HTERT RPE-1 (cell line): ENCODE measurements around the gene ANKS6.
"Not testable (repeated sequence)": the region's sequence is repeated elsewhere in the genome, so short reads cannot be mapped to it uniquely, and the experiment has no call there.

ENCODE experiments used
- in situ Hi-C: fragments of 300-500 bp; cut with MboI; formaldehyde crosslinking; loops from 4 replicates; pipeline ENCODE4 v1.14.3; 2020; ENCODE audit warnings: low sequenced_read_pairs

ANKS6 gene

DNA sequence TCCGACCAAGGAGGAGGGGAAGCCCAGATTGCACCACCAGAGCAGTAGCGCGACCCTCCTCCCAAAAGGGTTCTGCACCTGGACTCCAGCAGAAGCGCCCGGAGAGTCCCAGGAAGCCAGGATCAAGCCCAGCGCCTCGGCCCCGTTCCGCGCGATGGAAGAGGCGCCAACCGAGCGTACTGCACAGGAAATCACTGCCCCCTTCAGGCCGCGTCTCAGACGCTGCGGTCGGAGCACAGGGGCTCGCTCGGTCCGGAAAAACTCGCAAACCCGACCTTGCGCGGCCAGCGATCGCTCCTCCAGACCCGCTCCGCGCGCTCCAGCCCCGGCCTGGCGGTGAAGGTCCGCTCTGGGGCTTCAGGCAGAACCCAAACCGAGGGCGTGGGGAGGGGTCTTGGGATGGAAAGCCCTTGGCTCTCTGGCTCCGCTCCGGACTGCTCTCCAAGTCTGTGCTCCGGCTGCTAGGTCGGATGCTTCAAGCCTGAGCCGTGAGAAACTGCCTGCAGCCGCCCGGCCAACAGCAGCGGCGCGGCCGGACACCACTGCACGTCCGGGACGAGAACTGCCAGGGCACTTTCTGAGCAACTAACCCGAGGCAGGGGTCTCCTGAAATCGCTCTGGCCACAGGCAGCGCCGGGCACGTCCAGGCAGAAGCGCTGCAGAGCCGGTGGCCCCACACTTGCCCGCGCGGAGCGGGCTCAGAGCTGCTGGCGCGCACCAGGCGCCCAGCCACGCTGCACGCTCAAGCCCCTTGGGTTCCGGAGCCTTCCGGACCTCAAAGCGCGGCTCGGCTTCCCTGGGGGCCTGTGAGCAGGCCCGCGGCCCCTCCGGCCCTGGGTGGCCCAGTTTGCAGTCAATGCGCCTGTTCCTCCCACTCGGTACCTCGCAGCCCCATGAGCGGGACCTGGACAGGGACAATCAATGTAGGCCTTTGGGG lies 88.9 kb downstream of the ANKS6 start:
- in situ Hi-C loops: no loop called here

DNA sequence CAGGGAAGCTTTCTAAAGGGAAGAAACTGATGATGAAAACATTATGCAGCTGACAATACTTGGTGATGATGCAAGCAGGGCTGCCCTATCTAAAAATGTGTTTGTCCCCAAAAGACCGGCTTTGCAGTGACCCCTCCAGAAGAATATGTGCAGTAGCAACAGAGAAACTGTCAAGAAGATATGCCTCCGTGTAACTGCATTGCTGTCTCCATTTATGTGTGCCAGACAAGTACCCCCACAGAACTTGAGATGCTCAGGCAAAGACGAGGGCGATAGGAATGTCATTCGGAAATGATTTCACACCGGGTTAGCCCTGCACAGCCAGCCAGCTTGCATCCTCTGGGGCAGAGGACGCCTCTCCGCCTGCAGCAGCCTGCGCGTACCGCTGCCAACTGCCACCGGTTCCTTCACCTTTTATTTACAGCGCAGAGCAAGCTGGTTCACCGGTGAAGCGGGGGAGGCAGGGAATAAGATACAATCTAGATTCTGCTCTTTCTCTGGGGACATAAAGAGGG lies 89.6 kb downstream of the ANKS6 start:
- in situ Hi-C loops: no loop called here

DNA sequence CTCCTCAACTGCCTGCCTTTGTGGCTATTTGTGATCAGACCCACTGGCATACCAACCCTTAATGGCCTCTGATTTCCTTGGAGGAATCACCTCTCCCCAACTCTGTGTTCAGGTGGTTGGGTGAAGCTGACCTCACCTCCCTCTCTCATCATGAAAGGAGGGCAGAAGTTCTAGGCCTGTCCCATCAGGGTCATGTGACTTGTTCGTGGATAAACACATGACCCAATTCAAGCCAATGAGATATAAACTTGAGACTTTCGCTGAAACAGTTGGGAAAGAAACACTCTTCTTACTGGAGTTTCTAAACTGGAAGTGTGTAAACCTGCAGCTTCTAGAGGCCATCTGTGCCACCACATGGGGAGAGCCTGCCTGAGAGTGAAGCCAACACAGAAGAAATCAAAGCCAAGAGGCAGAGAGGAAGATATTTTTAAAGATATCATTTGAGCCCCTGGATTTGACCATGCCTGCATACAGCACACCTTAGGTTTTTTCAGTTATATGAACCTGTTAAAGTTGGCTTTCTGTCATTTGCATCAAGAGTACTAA lies 93.4 kb downstream of the ANKS6 start:
- in situ Hi-C loops: no loop called here

DNA sequence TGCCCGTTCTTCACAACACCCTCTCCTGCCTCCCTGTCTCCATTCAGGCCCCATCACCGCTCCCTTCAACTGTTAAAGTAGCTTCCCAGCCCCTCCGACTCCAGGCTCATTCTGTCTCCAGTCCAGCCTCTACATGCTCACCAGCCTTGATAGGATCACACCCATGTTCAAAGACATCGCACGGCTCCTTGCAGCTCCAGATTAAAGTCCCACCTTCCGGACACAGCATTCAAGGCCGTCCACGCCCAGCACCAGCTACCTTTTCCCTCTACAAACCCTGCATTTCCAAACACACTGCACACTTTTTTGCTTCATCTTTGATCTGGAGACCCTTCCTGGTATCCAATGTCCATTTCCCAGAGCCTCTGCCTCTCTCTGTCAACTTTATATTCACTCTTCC lies 94.0 kb downstream of the ANKS6 start:
- in situ Hi-C loops: no loop called here

DNA sequence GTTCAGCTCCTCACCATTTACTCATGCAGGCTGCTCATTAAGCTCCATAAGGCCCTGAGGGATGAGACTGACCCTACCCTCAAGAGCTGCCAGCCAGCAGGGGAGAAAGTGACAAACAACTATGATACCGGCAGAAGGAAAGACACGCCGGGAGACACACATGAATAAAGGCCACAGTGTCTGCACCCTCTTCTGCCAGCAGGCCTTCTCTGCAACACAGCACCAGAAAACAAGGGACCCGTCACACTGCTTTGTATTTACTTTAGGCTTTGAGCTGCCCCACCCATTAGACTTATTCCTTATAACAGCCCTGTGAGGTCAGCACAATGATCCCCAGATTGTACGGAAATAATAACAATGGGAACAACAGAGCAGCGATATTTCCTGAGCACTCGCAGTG lies 94.8 kb downstream of the ANKS6 start:
- in situ Hi-C loops: no loop called here

DNA sequence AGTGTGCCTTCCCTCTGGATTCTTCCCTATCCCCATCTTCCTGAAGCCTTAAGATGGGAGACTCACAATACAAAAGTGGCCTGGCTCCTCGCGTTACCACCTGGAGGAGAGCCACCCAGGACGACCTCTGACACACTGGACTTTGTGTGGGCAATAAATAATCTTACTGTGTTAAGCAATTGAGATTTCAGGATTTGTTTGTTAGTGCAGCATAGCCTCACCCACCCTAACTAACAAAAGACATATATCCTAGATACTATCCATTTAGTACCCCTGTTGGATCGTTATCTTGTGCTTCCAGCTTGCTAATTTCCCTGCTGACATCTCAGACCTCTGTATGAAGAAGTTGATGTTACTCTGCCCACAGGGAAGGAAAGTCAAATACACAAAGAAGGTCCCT lies 95.6 kb downstream of the ANKS6 start:
- in situ Hi-C loops: no loop called here

DNA sequence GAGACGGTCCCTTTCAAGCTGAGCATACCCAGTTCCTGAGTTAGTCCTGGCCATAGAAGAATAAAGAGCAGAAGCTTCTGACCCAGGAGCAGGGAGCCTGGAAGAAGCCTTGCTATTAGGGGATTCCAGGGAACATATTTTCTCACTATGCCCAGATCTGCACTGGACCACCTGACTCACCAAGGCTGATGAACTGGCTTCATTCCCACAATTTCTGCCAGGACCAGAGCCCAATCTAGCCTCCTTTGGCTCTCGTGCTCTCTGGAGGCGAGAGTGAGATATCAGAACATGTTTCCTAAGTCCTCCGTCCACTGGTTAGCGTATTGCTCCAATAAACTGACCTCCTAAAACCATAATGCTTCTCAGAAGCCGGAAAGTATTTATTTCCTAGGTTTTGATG lies 97.5 kb downstream of the ANKS6 start:
- in situ Hi-C loops: no loop called here

DNA sequence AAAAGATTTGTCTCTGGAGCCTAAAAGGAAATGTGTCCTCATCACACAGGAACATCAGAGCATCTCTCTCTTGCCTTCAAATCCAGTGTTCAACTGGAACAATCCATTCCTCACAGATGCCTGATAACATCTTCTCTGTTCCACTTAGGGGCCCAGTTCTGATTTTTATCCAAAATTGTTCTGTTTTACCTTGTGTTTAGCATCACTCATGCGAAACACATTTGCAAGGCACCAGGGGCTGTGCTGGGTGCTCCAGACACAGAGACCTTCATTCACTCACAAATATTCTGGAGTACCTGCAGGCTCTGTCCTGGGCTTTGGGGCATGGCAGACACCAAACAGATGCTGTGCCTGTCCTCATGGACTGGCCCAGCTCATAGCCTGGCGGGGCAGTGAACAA lies 101.4 kb downstream of the ANKS6 start:
- in situ Hi-C loops: no loop called here

DNA sequence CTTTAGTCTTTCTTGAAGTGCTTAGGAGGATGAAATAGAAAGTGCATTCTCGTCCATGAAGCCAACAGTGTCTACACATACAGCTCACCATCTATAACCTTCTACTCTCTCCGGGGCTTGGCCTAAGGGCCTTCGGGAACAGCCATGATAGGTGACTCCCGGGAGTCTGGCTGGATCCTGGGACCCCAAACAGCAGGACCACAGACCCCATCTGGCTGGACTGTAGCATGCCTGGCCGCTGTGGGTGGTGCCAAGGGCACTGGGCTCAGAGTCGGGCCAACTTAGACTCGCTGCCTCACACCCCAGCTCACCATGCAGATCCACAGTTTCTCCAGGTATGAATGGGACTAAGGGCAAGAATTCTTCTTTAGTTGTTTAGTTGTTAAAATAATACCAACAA lies 104.0 kb downstream of the ANKS6 start:
- in situ Hi-C loops: no loop called here

DNA sequence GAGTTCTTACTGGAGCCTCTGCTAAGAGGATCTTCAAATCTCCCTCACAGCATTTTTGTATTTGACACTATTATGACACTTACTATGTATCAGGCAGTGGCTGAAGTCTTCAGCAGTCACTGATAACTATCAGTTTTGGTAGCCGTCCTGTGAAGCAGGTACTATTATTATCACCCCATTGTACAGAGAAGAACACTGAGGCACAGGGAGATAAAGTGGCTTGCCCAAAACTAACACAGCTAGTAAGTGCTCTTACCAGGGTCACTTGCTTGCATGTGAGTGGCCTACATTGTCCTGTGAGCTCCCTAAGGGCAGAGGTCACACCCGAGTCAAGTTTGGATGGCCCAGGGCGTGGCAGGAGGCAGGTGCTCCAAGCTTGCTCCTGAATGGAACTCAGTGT lies 104.5 kb downstream of the ANKS6 start:
- in situ Hi-C loops: no loop called here

DNA sequence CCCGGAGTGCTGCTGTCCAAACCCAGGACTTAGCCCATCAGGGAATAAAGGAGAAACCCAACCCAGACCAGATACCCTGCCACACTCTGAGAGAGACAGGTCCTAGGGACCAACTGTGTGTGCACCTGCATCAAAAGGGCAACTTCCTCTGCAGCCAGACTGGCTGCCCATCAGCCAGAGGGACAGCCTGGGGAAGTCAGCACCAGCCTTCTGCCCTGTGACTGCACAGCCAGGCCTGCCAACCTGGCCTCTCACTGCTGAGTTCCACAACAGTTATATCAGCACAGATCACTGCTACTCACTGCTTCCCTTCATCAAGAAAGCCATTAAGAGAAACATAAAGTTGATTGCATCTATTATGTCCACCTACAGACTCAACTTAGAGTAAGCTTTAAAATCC lies 105.7 kb downstream of the ANKS6 start:
- in situ Hi-C loops: no loop called here

DNA sequence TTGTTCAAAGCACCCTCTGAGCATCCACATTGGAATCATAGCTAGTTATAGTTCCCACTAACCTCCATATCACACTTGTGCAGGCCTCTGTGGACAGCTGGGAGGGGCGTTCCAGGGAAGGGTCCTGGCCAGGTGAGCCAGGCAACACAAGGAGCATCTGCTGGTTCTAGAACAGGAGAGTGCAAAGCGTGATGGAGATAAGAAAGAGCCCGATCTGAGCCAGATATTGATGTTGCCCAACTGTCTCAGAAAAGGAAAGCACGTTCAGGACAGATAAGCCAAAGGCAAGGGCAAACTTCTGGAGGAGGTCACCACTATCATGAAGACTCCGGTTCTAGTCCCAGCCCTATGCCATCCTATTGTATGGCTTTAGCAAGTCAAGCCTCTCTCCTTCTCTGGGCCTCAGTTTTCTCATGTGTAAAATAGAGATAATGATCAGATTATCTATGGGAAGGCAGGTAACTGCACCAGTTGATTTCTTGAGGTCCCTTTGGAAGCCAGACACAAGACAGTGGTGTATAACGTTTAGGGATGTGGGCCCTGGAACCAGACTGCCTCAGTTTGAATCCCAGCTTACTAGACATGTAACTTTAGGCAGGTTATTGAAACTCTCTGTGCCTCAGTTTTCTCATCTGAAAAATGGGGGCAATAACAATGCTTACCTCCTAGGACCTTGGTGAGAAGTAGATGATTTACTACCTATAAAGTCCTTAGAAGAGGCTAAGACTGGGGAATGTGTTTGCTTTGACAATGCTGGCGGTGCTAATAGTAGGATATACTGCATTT lies 107.5 kb downstream of the ANKS6 start:
- in situ Hi-C loops: no loop called here

DNA sequence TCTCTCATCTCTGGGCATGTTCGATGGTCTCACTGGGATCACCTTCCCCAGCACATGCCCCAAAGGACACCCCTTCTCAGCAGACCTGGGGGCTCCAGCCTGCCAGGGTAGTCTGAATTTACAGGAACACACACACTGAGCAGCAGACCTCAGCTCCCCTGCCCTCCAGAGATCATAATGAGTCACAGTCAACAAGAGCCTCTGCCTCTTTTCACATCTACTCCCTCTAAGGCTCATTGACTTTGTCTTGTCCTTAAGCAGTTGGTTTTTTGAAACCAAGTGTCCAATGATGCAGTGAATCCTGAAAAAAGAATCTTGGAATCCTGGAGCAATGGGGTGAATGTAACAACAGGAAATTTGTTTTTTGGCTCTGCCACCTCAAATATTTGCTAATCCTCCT lies 108.4 kb downstream of the ANKS6 start:
- in situ Hi-C loops: no loop called here

DNA sequence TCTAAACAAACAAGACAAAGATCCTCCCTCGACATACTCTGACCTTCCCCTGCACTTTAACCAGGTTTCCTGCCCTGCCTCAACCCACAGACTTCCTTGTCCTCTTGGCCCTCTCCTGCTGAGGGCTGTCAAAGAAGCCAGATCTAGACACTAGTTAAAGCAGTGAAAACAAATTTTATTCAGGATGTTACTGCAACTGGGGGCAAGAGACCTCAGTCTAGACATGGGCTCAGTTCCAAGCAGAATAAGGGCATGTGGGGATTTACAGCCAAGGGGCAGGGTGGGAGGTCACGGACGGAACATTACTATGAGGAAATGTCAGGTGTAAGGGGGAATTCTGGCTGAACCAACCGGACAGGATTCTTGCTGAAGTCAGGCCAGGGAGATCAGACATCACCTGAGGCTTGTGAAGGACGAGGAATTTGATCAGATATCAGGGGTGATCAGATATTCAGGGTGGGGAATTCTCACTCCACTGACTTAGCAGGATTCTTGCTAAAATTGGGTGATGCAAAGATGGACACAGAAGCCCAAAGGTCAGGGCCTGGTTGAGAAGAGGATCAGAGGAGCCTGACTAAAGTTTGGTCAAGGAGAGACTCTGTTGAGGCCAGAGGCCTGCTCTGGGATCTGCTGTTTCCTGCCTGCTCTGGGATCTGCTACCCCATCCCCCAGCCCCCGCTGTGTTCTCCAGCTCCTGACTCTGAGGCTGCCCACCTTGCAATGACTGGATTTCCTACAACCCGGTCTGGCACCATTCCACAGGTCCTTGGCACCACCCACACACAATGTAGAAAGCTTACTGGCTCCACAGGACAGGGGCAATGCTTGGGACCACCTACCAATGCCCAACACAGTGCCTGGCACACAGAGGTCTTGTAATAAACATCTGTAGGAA lies 109.1 kb downstream of the ANKS6 start:
- in situ Hi-C loops: no loop called here

DNA sequence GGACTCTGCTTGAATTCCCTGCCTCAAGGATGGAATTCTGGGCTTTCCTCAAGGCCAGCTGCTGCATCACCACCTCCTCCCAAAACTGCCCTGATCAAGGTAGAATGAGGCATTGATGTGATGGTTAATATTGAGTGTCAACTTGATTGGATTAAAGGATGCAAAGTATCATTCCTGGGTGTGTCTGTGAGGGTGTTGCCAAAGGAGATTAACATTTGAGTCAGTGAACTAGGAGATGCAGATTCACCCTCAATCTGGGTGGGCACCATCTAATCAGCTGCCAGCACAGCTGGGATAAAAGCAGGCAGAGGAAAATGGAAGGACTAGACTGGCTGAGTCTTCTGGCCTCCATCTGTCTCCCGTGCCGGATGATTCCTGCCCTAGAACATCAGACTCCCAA lies 111.5 kb downstream of the ANKS6 start:
- in situ Hi-C loops: not testable (repeated sequence)
